HEK293 (cell line): ENCODE results near the gene GNB5.

ENCODE experiments used
- AEBP2 ChIP-seq: fragments of 450-650 bp; formaldehyde crosslinking; IDR thresholded peaks from 2 replicates; pipeline ENCODE4 v1.5.1; 2016; ENCODE audit warnings: missing biosample characterization, missing genetic modification characterization, borderline replicate concordance
- EGR2 ChIP-seq: fragments of 450-650 bp; formaldehyde crosslinking; IDR thresholded peaks from 2 replicates; pipeline ENCODE4 v1.5.1; 2016; ENCODE audit warnings: low read depth, missing biosample characterization, missing genetic modification characterization
- ELK4 ChIP-seq: IDR thresholded peaks from 2 replicates; pipeline ENCODE4 v1.6.1; 2011; ENCODE audit warnings: mild to moderate bottlenecking, low read depth, low read length, borderline replicate concordance
- GLIS2 ChIP-seq: fragments of 450-650 bp; formaldehyde crosslinking; IDR thresholded peaks from 2 replicates; pipeline ENCODE4 v1.5.1; 2016; ENCODE audit warnings: missing biosample characterization, missing genetic modification characterization
- HOXA7 ChIP-seq: sonication (generic); formaldehyde crosslinking; IDR thresholded peaks from 2 replicates; pipeline ENCODE4 v1.8.1; 2022; ENCODE audit warnings: missing genetic modification reagents, borderline replicate concordance
- INSM2 ChIP-seq: fragments of 450-650 bp; formaldehyde crosslinking; IDR thresholded peaks from 2 replicates; pipeline ENCODE4 v1.5.1; 2016; ENCODE audit warnings: missing biosample characterization, missing genetic modification characterization
- KLF10 ChIP-seq: fragments of 450-650 bp; IDR thresholded peaks from 2 replicates; pipeline ENCODE4 v1.5.1; 2018; ENCODE audit warnings: missing biosample characterization, mild to moderate bottlenecking, missing genetic modification characterization
- KLF8 ChIP-seq: fragments of 450-650 bp; formaldehyde crosslinking; IDR thresholded peaks from 2 replicates; pipeline ENCODE4 v1.5.1; 2016; ENCODE audit warnings: missing biosample characterization, missing genetic modification characterization
- PRDM1 ChIP-seq: fragments of 450-650 bp; formaldehyde crosslinking; IDR thresholded peaks from 2 replicates; pipeline ENCODE4; 2016; ENCODE audit warnings: missing biosample characterization, missing genetic modification characterization
- SALL2 ChIP-seq: fragments of 450-650 bp; formaldehyde crosslinking; IDR thresholded peaks from 2 replicates; pipeline ENCODE4 v1.5.0; 2017; ENCODE audit warnings: missing biosample characterization, mild to moderate bottlenecking, missing genetic modification characterization, borderline replicate concordance
- SP2 ChIP-seq: fragments of 450-650 bp; formaldehyde crosslinking; IDR thresholded peaks from 2 replicates; pipeline ENCODE4 v1.5.1; 2016; ENCODE audit warnings: missing biosample characterization, missing genetic modification characterization
- WT1 ChIP-seq: fragments of 450-650 bp; formaldehyde crosslinking; IDR thresholded peaks from 2 replicates; pipeline ENCODE4 v1.5.1; 2016; ENCODE audit warnings: missing biosample characterization, missing genetic modification characterization
- ZBTB17 ChIP-seq: fragments of 450-650 bp; formaldehyde crosslinking; IDR thresholded peaks from 2 replicates; pipeline ENCODE4 v1.5.1; 2016; ENCODE audit warnings: missing biosample characterization, missing genetic modification characterization
- ZBTB20 ChIP-seq: fragments of 450-650 bp; formaldehyde crosslinking; IDR thresholded peaks from 2 replicates; pipeline ENCODE4 v1.5.1; 2016; ENCODE audit warnings: missing biosample characterization, missing genetic modification characterization
- ZBTB6 ChIP-seq: fragments of 450-650 bp; formaldehyde crosslinking; IDR thresholded peaks from 2 replicates; pipeline ENCODE4 v1.5.1; 2017; ENCODE audit warnings: missing biosample characterization, missing genetic modification characterization
- ZFHX2 ChIP-seq: fragments of 450-650 bp; formaldehyde crosslinking; conservative IDR thresholded peaks from 2 replicates; pipeline ENCODE4 v1.5.1; 2016; ENCODE audit warnings: missing biosample characterization, missing genetic modification characterization
- ZNF114 ChIP-seq: fragments of 450-650 bp; formaldehyde crosslinking; IDR thresholded peaks from 2 replicates; pipeline ENCODE4 v1.5.0; 2017; ENCODE audit warnings: missing biosample characterization, missing genetic modification characterization
- ZNF138 ChIP-seq: fragments of 450-650 bp; formaldehyde crosslinking; IDR thresholded peaks from 2 replicates; pipeline ENCODE4 v1.5.1; 2016; ENCODE audit warnings: missing biosample characterization, missing genetic modification characterization, borderline replicate concordance
- ZNF274 ChIP-seq, 2 experiments: fragments of 200-500 bp in 1 of 2; fragments of 450-650 bp in 1 of 2; sonication (Bioruptor generic) in 1 of 2; formaldehyde crosslinking in 1 of 2; IDR thresholded peaks; 2 replicates each; pipeline versions ENCODE4 v1.5.1 to v1.6.1; 2014 to 2016; ENCODE audit warnings: borderline replicate concordance in 1 of 2, inconsistent platforms in 1 of 2, low read length in 1 of 2, missing biosample characterization in 1 of 2, missing genetic modification characterization in 1 of 2
- ZNF280C ChIP-seq: fragments of 450-650 bp; formaldehyde crosslinking; IDR thresholded peaks from 2 replicates; pipeline ENCODE4 v1.5.1; 2016; ENCODE audit warnings: missing biosample characterization, missing genetic modification characterization
- ZNF426 ChIP-seq: fragments of 450-650 bp; formaldehyde crosslinking; IDR thresholded peaks from 2 replicates; pipeline ENCODE4 v1.5.1; 2017; ENCODE audit warnings: missing biosample characterization, missing genetic modification characterization, mild to moderate bottlenecking, inconsistent platforms, moderate library complexity
- ZNF433 ChIP-seq: fragments of 450-650 bp; formaldehyde crosslinking; IDR thresholded peaks from 2 replicates; pipeline ENCODE4 v1.5.1; 2016; ENCODE audit warnings: missing biosample characterization, missing genetic modification characterization, low read depth
- ZNF529 ChIP-seq: fragments of 450-650 bp; formaldehyde crosslinking; IDR thresholded peaks from 2 replicates; pipeline ENCODE4 v1.5.1; 2017; ENCODE audit warnings: missing genetic modification characterization, missing biosample characterization; ENCODE audit not compliant: insufficient replicate concordance
- ZNF544 ChIP-seq: fragments of 450-650 bp; formaldehyde crosslinking; IDR thresholded peaks from 2 replicates; pipeline ENCODE4 v1.5.0; 2017; ENCODE audit warnings: missing biosample characterization, missing genetic modification characterization
- ZNF629 ChIP-seq: fragments of 450-650 bp; formaldehyde crosslinking; IDR thresholded peaks from 2 replicates; pipeline ENCODE4 v1.5.1; 2017; ENCODE audit warnings: missing biosample characterization, missing genetic modification characterization
- ZNF654 ChIP-seq: fragments of 450-650 bp; formaldehyde crosslinking; IDR thresholded peaks from 2 replicates; pipeline ENCODE4 v1.5.1; 2016; ENCODE audit warnings: low read depth, missing biosample characterization, missing genetic modification characterization
- ZNF658 ChIP-seq: fragments of 450-650 bp; formaldehyde crosslinking; IDR thresholded peaks from 2 replicates; pipeline ENCODE4; 2016; ENCODE audit warnings: missing biosample characterization, missing genetic modification characterization
- ZNF660 ChIP-seq: fragments of 450-650 bp; IDR thresholded peaks from 2 replicates; pipeline ENCODE4 v1.5.1; 2018; ENCODE audit warnings: missing biosample characterization, mild to moderate bottlenecking, missing genetic modification characterization
- ZNF707 ChIP-seq: fragments of 450-650 bp; formaldehyde crosslinking; IDR thresholded peaks from 2 replicates; pipeline ENCODE4 v1.5.1; 2016; ENCODE audit warnings: missing biosample characterization, missing genetic modification characterization
- ZNF747 ChIP-seq: fragments of 450-650 bp; formaldehyde crosslinking; IDR thresholded peaks from 2 replicates; pipeline ENCODE4 v1.5.1; 2016; ENCODE audit warnings: missing biosample characterization, missing genetic modification characterization
- ZNF777 ChIP-seq: fragments of 450-650 bp; formaldehyde crosslinking; IDR thresholded peaks from 2 replicates; pipeline ENCODE4 v1.5.1; 2017; ENCODE audit warnings: missing biosample characterization, missing genetic modification characterization, borderline replicate concordance

Gene GNB5

GRCh38 chr15:52179278-52180195 lies 11.7 kb downstream of the GNB5 start (continued):
- TF ChIP-seq ZNF433 (tag by site-specific recombination) (no peak), AEBP2 (tag by site-specific recombination) (no peak), ZNF138 (tag by site-specific recombination) (no peak), ZNF747 (tag by site-specific recombination) (no peak), ZBTB6 (tag by site-specific recombination) (peak; percentile 80), KLF10 (tag by site-specific recombination) (0 out of 2 replicates have a peak, but pooled peaks have one; percentile 13), EGR2 (tag by site-specific recombination) (no peak), ZBTB17 (tag by site-specific recombination) (0 out of 2 replicates have a peak, but pooled peaks have one; percentile 22), ZNF707 (tag by site-specific recombination) (no peak), ZNF280C (tag by site-specific recombination) (no peak), ZNF544 (tag by site-specific recombination) (no peak), ZNF658 (no peak), ZNF529 (tag by site-specific recombination) (no peak), ELK4 (no peak), INSM2 (no peak), ZNF660 (peak; percentile 29; the same call in 1 of the 2 replicates), ZNF777 (tag by site-specific recombination) (no peak), WT1 (tag by site-specific recombination) (no peak), PRDM1 (peak; percentile 80), ZNF426 (tag by site-specific recombination) (no peak), KLF8 (tag by site-specific recombination) (no peak), ZNF629 (tag by site-specific recombination) (peak; percentile 82), ZNF114 (no peak), GLIS2 (tag by site-specific recombination) (peak; percentile 53), ZBTB20 (peak; percentile 72; the same call in 1 of the 2 replicates), ZNF654 (tag by site-specific recombination) (no peak), HOXA7 (CRISPR knock-in tag) (no peak), ZFHX2 (tag by site-specific recombination) (peak; percentile 33), SP2 (tag by site-specific recombination) (peak; percentile 55), ZNF274 (IDR thresholded peaks at IDR 0.05; ENCODE audit: low read length) (no peak), ZNF274 (tag by site-specific recombination; IDR thresholded peaks at IDR 0.05; ENCODE audit: borderline replicate concordance) (no peak), SALL2 (tag by site-specific recombination) (no peak)
